Stimulated activated naive CD4-positive, alpha-beta T cell (primary cell): ENCODE measurements around the gene PRKCE.
"Not testable (repeated sequence)": the region's sequence is repeated elsewhere in the genome, so short reads cannot be mapped to it uniquely, and the experiment has no call there.

Source experiments
- DNase-seq, 6 experiments: peaks; one replicate each; lab custom pipeline; 2025; lab: John Stamatoyannopoulos, UW

Gene PRKCE

GRCh38 chr2:45669032-45669486 is 17.6 kb downstream of the PRKCE start:
- DNase-seq, result no peak

- DNase-seq, result no peak
These were observed 19.2 kb downstream of the PRKCE start for GRCh38 chr2:45670646-45671045.

GRCh38 chr2:45672138-45672537 is 20.7 kb downstream of the PRKCE start:
- no peak for DNase-seq

- DNase-seq, result no peak
These were observed 22.8 kb downstream of the PRKCE start for GRCh38 chr2:45674035-45674816.

GRCh38 chr2:45675263-45675812 is 23.9 kb downstream of the PRKCE start:
- no peak for DNase-seq

- DNase-seq, result no peak
These were observed 24.6 kb downstream of the PRKCE start for GRCh38 chr2:45676088-45676487.

- no peak for DNase-seq
These were observed 27.4 kb downstream of the PRKCE start for GRCh38 chr2:45678791-45679348.

GRCh38 chr2:45680351-45680967 is 29.0 kb downstream of the PRKCE start:
- DNase-seq, result no peak

GRCh38 chr2:45681675-45682074 is 30.2 kb downstream of the PRKCE start:
- DNase-seq, result no peak

- no peak for DNase-seq
These were observed 31.8 kb downstream of the PRKCE start for GRCh38 chr2:45683292-45683691.

GRCh38 chr2:45684756-45685155 is 33.3 kb downstream of the PRKCE start:
- no peak for DNase-seq

GRCh38 chr2:45685260-45685659 is 33.8 kb downstream of the PRKCE start:
- DNase-seq, result no peak

- DNase-seq, result no peak
These were observed 36.5 kb downstream of the PRKCE start for GRCh38 chr2:45687964-45688363.

GRCh38 chr2:45688479-45689298 is 37.2 kb downstream of the PRKCE start:
- no peak for DNase-seq

- no peak for DNase-seq
These were observed 38.8 kb downstream of the PRKCE start for GRCh38 chr2:45690231-45690630.

- no peak for DNase-seq
These were observed 39.9 kb downstream of the PRKCE start for GRCh38 chr2:45691171-45691999.

- DNase-seq, result no peak
These were observed 41.1 kb downstream of the PRKCE start for GRCh38 chr2:45692566-45692965.

GRCh38 chr2:45695480-45696007 is 44.1 kb downstream of the PRKCE start:
- DNase-seq, result not testable (repeated sequence)

- DNase-seq, result no peak
These were observed 45.2 kb downstream of the PRKCE start for GRCh38 chr2:45696708-45697107.

GRCh38 chr2:45697190-45697589 is 45.7 kb downstream of the PRKCE start:
- no peak for DNase-seq

- DNase-seq, result no peak
These were observed 47.1 kb downstream of the PRKCE start for GRCh38 chr2:45698554-45698953.
